ENCODE measurements around the gene QPRT.
A peak's percentile ranks its signal among the peaks of the same experiment; 100 is the strongest.
"Not testable (repeated sequence)": the region's sequence is repeated elsewhere in the genome, so short reads cannot be mapped to it uniquely, and the experiment has no call there.

DNA sequence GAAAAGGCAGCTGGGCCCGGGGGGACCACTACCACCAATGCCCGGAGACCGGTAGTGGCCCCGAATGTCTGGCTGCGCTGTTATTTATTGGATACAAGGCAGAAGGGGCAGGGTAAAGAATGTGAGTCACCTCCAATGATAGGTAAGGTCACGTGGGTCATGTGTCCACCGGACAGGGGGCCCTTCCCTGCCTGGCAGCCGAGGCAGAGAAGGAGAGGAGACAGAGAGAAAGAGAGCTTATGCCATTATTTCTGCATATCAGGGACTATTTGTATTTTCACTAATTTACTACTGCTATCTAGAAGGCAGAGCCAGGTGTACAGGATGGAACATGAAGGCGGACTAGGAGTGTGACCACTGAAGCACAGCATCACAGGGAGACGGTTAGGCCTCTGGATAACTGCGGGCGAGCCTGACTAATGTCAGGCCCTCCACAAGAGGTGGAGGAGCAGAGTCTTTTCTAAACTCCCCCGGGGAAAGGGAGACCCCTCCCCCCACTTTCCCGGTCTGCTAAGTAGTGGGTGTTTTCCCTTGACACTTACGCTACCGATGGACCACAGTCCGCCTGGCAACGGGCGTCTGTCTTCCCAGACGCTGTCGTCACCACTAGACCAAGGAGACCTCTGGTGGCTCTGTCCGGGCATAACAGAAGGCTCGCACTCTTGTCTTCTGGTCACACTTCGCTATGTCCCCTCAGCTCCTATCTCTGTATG lies 42.3 kb downstream of the QPRT start:
- TF ChIP-seq, protein P1, sequence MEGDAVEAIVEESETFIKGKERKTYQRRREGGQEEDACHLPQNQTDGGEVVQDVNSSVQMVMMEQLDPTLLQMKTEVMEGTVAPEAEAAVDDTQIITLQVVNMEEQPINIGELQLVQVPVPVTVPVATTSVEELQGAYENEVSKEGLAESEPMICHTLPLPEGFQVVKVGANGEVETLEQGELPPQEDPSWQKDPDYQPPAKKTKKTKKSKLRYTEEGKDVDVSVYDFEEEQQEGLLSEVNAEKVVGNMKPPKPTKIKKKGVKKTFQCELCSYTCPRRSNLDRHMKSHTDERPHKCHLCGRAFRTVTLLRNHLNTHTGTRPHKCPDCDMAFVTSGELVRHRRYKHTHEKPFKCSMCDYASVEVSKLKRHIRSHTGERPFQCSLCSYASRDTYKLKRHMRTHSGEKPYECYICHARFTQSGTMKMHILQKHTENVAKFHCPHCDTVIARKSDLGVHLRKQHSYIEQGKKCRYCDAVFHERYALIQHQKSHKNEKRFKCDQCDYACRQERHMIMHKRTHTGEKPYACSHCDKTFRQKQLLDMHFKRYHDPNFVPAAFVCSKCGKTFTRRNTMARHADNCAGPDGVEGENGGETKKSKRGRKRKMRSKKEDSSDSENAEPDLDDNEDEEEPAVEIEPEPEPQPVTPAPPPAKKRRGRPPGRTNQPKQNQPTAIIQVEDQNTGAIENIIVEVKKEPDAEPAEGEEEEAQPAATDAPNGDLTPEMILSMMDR (conservative IDR thresholded peaks at IDR 0.05) = peak; percentile 70
- not testable (repeated sequence) for TF ChIP-seq EZH2 (IDR thresholded peaks at IDR 0.05; ENCODE audit: low read depth)
